GM12878 (cell line): ENCODE results near the gene ADAMTSL1.

ENCODE experiments used
- CBX5 ChIP-seq: sonication (generic); IDR thresholded peaks from 2 replicates; pipeline ENCODE4 v1.6.1; 2016; ENCODE audit warnings: low read depth, moderate library complexity, mild to moderate bottlenecking, inconsistent platforms
- EP300 ChIP-seq, 2 experiments: fragments of 150-350 bp in 1 of 2; IDR thresholded peaks; 2 replicates each; pipeline ENCODE4 v1.6.1; 2011 to 2012; ENCODE audit warnings: low read depth in 2 of 2, low read length in 2 of 2, borderline replicate concordance in 1 of 2, improper control_type of control experiment in 1 of 2, inconsistent platforms in 1 of 2; ENCODE audit not compliant: control insufficient read depth in 1 of 2
- TF ChIP-seq, protein P1 (sequence below): fragments of 450-650 bp; IDR thresholded peaks from 2 replicates; pipeline ENCODE4 v1.6.1; 2016; ENCODE audit warnings: mild to moderate bottlenecking
- TF ChIP-seq, protein P2 (sequence below): fragments of 450-650 bp; IDR thresholded peaks from 2 replicates; pipeline ENCODE4 v1.6.1; 2017; ENCODE audit warnings: antibody characterized with exemption, mild to moderate bottlenecking, moderate library complexity
- TF ChIP-seq, protein P3 (sequence below), 3 experiments: IDR thresholded peaks in 2 of 3; conservative IDR thresholded peaks in 1 of 3; 2 replicates each; pipeline ENCODE4 v1.5.1; 2011; ENCODE audit warnings: low read depth in 3 of 3, low read length in 3 of 3, mild to moderate bottlenecking in 3 of 3, control low read depth in 2 of 3, moderate library complexity in 2 of 3, inconsistent platforms in 1 of 3, mixed read lengths in 1 of 3; ENCODE audit not compliant: control insufficient read depth in 2 of 3, insufficient read depth in 1 of 3; ENCODE audit errors: extremely low read depth in 1 of 3

DNA sequence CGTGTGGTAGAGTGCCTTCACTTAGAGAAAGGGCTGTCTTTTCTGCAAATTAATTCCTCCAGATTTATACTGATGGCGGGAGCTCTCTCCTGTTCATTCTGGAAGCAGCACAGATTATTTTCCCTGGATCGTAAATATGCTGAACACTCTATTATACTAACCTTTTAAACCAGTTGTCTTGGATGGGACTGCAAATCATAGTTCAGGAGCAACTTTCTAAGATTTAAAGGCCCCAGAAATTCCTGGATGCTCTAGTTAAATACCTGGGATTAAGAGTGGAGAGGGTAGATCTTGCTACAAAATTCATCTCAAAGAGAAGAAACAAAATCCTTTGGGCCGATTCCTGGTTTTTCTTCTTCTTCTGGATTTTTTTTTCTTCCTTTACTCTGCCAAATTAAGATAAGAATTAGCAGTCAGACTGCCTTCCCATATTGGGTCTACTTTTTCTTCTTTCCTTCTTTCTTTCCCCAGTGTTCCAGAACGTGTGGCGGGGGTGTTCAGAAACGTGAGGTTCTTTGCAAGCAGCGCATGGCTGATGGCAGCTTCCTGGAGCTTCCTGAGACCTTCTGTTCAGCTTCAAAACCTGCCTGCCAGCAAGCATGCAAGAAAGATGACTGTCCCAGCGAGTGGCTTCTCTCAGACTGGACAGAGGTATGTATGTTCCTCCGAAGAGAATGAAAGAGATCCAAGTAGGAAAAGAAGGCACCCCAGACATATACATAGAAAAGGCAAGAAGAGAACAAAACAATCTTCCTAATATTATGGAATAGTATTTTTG, 296.4 kb downstream of the ADAMTSL1 start:
- TF ChIP-seq, protein P1, sequence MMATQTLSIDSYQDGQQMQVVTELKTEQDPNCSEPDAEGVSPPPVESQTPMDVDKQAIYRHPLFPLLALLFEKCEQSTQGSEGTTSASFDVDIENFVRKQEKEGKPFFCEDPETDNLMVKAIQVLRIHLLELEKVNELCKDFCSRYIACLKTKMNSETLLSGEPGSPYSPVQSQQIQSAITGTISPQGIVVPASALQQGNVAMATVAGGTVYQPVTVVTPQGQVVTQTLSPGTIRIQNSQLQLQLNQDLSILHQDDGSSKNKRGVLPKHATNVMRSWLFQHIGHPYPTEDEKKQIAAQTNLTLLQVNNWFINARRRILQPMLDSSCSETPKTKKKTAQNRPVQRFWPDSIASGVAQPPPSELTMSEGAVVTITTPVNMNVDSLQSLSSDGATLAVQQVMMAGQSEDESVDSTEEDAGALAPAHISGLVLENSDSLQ: no peak
- TF ChIP-seq, protein P2, sequence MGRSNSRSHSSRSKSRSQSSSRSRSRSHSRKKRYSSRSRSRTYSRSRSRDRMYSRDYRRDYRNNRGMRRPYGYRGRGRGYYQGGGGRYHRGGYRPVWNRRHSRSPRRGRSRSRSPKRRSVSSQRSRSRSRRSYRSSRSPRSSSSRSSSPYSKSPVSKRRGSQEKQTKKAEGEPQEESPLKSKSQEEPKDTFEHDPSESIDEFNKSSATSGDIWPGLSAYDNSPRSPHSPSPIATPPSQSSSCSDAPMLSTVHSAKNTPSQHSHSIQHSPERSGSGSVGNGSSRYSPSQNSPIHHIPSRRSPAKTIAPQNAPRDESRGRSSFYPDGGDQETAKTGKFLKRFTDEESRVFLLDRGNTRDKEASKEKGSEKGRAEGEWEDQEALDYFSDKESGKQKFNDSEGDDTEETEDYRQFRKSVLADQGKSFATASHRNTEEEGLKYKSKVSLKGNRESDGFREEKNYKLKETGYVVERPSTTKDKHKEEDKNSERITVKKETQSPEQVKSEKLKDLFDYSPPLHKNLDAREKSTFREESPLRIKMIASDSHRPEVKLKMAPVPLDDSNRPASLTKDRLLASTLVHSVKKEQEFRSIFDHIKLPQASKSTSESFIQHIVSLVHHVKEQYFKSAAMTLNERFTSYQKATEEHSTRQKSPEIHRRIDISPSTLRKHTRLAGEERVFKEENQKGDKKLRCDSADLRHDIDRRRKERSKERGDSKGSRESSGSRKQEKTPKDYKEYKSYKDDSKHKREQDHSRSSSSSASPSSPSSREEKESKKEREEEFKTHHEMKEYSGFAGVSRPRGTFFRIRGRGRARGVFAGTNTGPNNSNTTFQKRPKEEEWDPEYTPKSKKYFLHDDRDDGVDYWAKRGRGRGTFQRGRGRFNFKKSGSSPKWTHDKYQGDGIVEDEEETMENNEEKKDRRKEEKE: no peak
- TF ChIP-seq, protein P3, sequence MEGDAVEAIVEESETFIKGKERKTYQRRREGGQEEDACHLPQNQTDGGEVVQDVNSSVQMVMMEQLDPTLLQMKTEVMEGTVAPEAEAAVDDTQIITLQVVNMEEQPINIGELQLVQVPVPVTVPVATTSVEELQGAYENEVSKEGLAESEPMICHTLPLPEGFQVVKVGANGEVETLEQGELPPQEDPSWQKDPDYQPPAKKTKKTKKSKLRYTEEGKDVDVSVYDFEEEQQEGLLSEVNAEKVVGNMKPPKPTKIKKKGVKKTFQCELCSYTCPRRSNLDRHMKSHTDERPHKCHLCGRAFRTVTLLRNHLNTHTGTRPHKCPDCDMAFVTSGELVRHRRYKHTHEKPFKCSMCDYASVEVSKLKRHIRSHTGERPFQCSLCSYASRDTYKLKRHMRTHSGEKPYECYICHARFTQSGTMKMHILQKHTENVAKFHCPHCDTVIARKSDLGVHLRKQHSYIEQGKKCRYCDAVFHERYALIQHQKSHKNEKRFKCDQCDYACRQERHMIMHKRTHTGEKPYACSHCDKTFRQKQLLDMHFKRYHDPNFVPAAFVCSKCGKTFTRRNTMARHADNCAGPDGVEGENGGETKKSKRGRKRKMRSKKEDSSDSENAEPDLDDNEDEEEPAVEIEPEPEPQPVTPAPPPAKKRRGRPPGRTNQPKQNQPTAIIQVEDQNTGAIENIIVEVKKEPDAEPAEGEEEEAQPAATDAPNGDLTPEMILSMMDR (IDR thresholded peaks at IDR 0.05 in 2 of 3, conservative IDR thresholded peaks at IDR 0.05 in 1 of 3; ENCODE audit: control insufficient read depth in 2 of 3, extremely low read depth in 1 of 3, insufficient read depth in 1 of 3, low read depth in 3 of 3, low read length in 3 of 3): no peak
- TF ChIP-seq EP300 (IDR thresholded peaks at IDR 0.05; ENCODE audit: borderline replicate concordance in 1 of 2, control insufficient read depth in 1 of 2, low read depth in 2 of 2, low read length in 2 of 2): no peak
- TF ChIP-seq CBX5: no peak
